Fibroblast of pulmonary artery (primary cell): ENCODE measurements around the gene SNX21.

ENCODE experiments used
- DNase-seq: peaks from one replicate; pipeline ENCODE4 v3.0.0-alpha.2; 2010; ENCODE audit warnings: low read depth
- H3K4me3 ChIP-seq: replicated peaks from 2 replicates; pipeline ENCODE4 v1.5.1; 2011; ENCODE audit warnings: low read depth, mild to moderate bottlenecking, control low read depth, low read length, moderate library complexity
- TF ChIP-seq, protein P1 (sequence below): IDR thresholded peaks from 2 replicates; pipeline ENCODE4 v1.5.1; 2011; ENCODE audit warnings: mild to moderate bottlenecking, control low read depth, low read length, inconsistent platforms; ENCODE audit errors: missing control alignments

Gene SNX21

DNA sequence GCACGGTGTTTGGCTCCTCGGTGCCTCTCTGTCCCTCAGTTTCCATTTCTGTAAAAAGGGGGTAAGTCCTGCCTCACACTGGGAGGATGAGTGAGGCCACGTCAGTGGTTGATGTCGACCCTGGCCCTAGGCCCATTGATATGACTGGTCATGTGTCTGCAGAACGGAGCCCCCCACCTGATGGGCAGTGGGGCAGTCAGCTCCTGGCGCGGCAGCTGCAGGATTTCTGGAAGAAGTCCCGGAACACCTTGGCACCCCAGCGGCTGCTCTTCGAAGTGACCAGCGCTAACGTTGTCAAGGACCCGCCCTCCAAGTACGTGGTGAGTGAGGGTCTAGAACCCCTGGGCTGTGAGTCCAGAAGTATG is 1.2 kb downstream of the SNX21 start:
- DNase-seq = no peak
- TF ChIP-seq, protein P1, sequence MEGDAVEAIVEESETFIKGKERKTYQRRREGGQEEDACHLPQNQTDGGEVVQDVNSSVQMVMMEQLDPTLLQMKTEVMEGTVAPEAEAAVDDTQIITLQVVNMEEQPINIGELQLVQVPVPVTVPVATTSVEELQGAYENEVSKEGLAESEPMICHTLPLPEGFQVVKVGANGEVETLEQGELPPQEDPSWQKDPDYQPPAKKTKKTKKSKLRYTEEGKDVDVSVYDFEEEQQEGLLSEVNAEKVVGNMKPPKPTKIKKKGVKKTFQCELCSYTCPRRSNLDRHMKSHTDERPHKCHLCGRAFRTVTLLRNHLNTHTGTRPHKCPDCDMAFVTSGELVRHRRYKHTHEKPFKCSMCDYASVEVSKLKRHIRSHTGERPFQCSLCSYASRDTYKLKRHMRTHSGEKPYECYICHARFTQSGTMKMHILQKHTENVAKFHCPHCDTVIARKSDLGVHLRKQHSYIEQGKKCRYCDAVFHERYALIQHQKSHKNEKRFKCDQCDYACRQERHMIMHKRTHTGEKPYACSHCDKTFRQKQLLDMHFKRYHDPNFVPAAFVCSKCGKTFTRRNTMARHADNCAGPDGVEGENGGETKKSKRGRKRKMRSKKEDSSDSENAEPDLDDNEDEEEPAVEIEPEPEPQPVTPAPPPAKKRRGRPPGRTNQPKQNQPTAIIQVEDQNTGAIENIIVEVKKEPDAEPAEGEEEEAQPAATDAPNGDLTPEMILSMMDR = no peak
- peak overlapping the region; percentile 70 for H3K4me3 ChIP-seq

DNA sequence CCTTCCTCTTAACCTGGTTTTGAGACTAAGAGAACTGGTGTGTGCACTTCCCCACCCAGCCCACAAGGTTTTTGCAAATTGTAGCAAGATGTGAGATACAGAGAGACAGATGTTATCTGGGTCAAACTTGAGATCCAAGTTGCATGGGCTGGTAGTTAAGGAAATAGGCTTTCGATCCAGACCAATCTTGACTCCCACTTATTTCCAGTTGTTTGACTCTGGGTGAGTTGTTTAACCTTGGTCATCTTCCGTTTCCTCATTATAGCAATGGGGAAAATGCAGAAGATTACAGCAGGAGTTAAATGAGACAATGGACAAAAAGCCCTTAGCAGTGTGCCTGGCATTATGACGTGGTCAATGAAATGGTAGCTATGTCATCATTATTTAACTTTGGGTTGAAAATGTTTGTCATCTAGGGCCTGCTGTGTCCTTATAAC is 1.7 kb downstream of the SNX21 start:
- DNase-seq = peak; percentile 13
- TF ChIP-seq, protein P1 = no peak
- H3K4me3 ChIP-seq = peak overlapping the region; percentile 70

DNA sequence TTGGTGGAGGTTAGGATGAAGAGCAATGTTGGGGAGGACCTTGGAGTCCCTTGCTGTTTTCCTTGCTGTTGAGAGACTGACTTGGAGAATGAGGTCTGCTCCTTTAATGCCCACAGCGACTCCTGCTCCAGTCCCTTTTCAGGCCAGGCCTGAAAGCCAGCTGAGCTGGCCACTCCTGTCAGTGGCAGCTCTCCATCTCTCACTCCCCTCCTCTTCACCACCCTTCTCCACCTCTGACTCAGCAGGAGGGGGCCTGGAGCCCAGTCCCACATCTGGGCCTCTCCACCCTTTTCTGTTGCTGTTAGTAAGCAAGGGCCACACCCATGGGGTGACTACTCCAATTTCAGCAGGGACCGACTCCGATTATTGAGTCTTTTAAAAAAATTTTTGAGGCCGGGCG is 2.2 kb downstream of the SNX21 start:
- TF ChIP-seq, protein P1 = no peak
- H3K4me3 ChIP-seq = peak overlapping the region; percentile 70
- peak; percentile 30 for DNase-seq

DNA sequence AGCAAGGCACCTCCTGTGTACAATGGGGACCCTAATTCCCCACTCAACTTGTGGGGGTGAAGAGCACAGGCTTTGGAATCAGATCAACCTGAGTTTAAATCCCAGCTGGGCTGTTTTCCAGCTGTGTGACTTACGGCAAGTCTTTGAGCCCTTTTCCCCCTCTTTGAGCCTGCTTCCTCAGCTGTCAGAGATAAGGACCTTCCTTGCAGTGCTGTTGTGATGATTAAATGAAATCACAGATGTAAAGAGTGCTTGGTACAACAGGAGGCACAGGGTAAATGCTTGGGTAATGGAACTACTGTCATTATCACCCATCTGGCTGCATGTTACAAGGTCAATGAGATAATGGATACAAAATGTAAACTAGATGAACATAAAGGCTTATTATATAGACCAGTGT is 3.2 kb downstream of the SNX21 start:
- TF ChIP-seq, protein P1 = no peak
- DNase-seq = peak; percentile 50
- H3K4me3 ChIP-seq = no peak overlapping the region

DNA sequence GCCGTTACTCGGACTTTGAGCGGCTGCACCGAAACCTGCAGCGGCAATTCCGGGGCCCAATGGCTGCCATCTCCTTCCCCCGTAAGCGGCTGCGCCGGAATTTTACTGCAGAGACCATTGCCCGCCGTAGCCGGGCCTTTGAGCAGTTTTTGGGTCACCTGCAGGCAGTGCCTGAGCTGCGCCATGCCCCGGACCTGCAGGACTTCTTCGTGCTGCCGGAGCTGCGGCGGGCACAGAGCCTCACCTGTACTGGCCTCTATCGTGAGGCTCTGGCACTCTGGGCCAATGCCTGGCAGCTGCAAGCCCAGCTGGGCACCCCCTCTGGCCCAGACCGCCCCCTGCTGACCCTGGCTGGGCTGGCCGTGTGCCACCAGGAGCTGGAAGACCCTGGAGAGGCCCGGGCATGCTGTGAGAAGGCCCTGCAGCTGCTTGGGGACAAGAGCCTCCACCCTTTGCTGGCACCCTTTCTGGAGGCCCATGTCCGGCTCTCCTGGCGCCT is 7.2 kb downstream of the SNX21 start:
- no peak for DNase-seq
- H3K4me3 ChIP-seq = no peak overlapping the region
- TF ChIP-seq, protein P1 = no peak

DNA sequence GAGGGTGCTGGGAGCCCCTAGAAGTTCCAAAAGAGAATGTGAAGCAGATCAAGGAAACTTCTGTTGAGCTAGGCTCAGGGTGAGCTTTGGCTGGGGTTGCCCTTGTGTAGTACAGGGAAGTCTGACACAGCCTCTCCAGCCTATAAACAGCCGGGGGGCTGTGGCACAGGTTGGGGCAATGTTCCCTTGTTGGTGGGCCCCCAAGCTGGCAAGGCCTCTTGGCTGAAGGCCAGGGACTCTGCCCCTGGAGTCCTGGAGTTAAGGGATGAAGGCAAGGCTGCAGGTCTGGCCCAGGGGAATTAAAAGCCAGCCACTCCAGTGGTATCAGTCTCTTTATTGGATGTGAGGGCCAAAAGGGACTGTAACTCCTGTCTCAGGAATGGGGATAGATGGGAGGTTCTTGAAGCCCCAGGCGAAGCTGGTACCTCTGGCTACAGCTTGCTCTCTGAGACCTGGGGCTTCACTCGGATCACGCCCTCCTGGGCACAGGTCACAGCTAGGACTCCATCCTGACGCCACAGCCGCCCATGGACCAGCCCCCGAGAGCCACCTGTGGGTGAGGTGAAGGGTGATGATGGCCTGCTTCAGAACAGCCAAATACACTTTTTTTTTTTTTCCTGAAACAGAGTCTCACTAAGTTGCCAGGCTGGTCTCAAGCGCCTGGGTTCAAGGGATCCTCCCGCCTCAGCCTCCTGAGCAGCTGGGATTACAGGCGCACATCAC is 8.0 kb downstream of the SNX21 start:
- no peak for DNase-seq
- TF ChIP-seq, protein P1 = no peak
- no peak overlapping the region for H3K4me3 ChIP-seq
